ENCODE data around the gene LARGE1. TPM values are rescaled to one million over a fixed set of nuclear protein-coding genes. Genes with fewer than 3 reads are reported as not detected.

Gene LARGE1
- total and polyA plus RNA-seq, 2 of the 13 experiments (the other 11 are each of a cell fraction or from before 2014, with no cell fraction given): 8.4 to 11.0 TPM

- Histone ChIP-seq H3K4me1 (ENCODE audit: insufficient read depth, low read length) (no peaks in the 10 kb centered on the region), H3K79me2 (ENCODE audit: insufficient read depth, low read length) (no peaks in the 10 kb centered on the region), H3K27me3 (ENCODE audit: control insufficient read depth in 1 of 2, insufficient read depth in 2 of 2, low read length in 2 of 2) (no peaks in the 10 kb centered on the region), H3K9me3 (ENCODE audit: low read length) (no peaks in the 10 kb centered on the region), H3K9ac (ENCODE audit: insufficient read depth, low read depth, low read length) (no peak overlapping the region), H3K27ac (ENCODE audit: extremely low read length, insufficient read depth, low read length) (no peak overlapping the region), H2AFZ (ENCODE audit: low read length) (no peak overlapping the region), H3K4me2 (ENCODE audit: low read depth, low read length) (no peak overlapping the region), H3K36me3 (replicated peaks in 1 of 2; ENCODE audit: control insufficient read depth in 1 of 2, insufficient read depth in 2 of 2, low read length in 2 of 2) (peaks cover 2 to 3% of the 10 kb centered on the region in 2 experiments; a peak in 1 of 5 replicates), H3K4me3 (replicated peaks in 1 of 3; ENCODE audit: insufficient read depth in 1 of 3, low read depth in 2 of 3, low read length in 3 of 3) (no peak overlapping the region), H4K20me1 (ENCODE audit: insufficient read depth, low read length) (no peaks in the 10 kb centered on the region)
- FAIRE-seq (no peak), DNase-seq (ENCODE audit: low spot score) (no peak), ATAC-seq (no peak)
- WGBS (ENCODE audit: low lambda C conversion rate): 83% methylated on average over 8 of the region's 8 CpGs
- CTCF ChIA-PET (ENCODE audit: low intra/inter-chr PET ratio, low total read pairs): no interaction called here
- POLR2A ChIA-PET: no interaction called here
- TF ChIP-seq ZNF790 (CRISPR knock-in tag; IDR thresholded peaks at IDR 0.05; ENCODE audit: borderline replicate concordance) (no peak), TAF1 (CRISPR knock-in tag; IDR thresholded peaks at IDR 0.05) (no peak), ZNF724P (CRISPR knock-in tag; IDR thresholded peaks at IDR 0.05; ENCODE audit: borderline replicate concordance) (no peak), ZNF616 (CRISPR knock-in tag; IDR thresholded peaks at IDR 0.05; ENCODE audit: low read depth) (no peak), ZNF777 (CRISPR knock-in tag; IDR thresholded peaks at IDR 0.05) (no peak), ARNT (IDR thresholded peaks at IDR 0.05) (no peak), KLF13 (CRISPR knock-in tag; IDR thresholded peaks at IDR 0.05) (no peak), NFE2L1 (CRISPR knock-in tag; IDR thresholded peaks at IDR 0.05; ENCODE audit: borderline replicate concordance) (no peak), RNF2 (conservative IDR thresholded peaks at IDR 0.05; ENCODE audit: low read depth) (no peak), ZNF256 (CRISPR knock-in tag; conservative IDR thresholded peaks at IDR 0.05) (no peak), ZNF878 (CRISPR knock-in tag; IDR thresholded peaks at IDR 0.05) (no peak), MAFG (CRISPR knock-in tag; IDR thresholded peaks at IDR 0.05) (no peak), ZNF12 (CRISPR knock-in tag; IDR thresholded peaks at IDR 0.05) (no peak), UBTF (CRISPR knock-in tag; IDR thresholded peaks at IDR 0.05) (no peak)
- BruUV-seq (replicated peaks): no TSS peak
- in situ Hi-C loops (cut with HindIII; ENCODE audit: extremely low pct_ligation_motif_present, low pct_unique_long_range_greater_than_20kb) (no loop called here), intact Hi-C loops (cut with micrococcal nuclease; ENCODE audit: unreplicated experiment) (no loop called here)
Measured at GRCh38 chr22:33625959-33626358, 294.3 kb downstream of the LARGE1 start.
